Activated CD4-positive, alpha-beta memory T cell treated with anti-CD3 and anti-CD28 coated beads for 36 hours (primary cell): ENCODE results near the gene PSD4. TPM values are rescaled to one million over a fixed set of nuclear protein-coding genes. Genes with fewer than 3 reads are reported as not detected.

ENCODE experiments used
- CTCF ChIA-PET: fragments of 350-600 bp; sonication (Branson Sonifier 250); formaldehyde crosslinking; loops from one replicate; lab custom pipeline; 2021; ENCODE audit warnings: antibody characterized with exemption, inconsistent platforms; lab: Charles Lee
- POLR2A ChIA-PET: fragments of 350-600 bp; sonication (Branson Sonifier 250); formaldehyde crosslinking; loops from one replicate; lab custom pipeline; 2021; ENCODE audit warnings: antibody characterized with exemption; lab: Charles Lee
- DNase-seq: peaks from one replicate; pipeline ENCODE4 v3.0.0-alpha.2; 2020
- H3K27ac Mint-ChIP-seq: one replicate; pipeline ENCODE4 v1.8.0; 2021; ENCODE audit warnings: mixed read lengths
- H3K27me3 Mint-ChIP-seq: one replicate; pipeline ENCODE4 v1.8.0; 2021; ENCODE audit warnings: mixed read lengths
- H3K36me3 Mint-ChIP-seq: one replicate; pipeline ENCODE4 v1.8.0; 2021; ENCODE audit warnings: mixed read lengths
- H3K4me1 Mint-ChIP-seq: one replicate; pipeline ENCODE4 v1.8.0; 2021; ENCODE audit warnings: low read depth, mixed read lengths
- H3K4me3 Mint-ChIP-seq: one replicate; pipeline ENCODE4 v1.8.0; 2021; ENCODE audit warnings: mild to moderate bottlenecking, mixed read lengths
- H3K9me3 Mint-ChIP-seq: one replicate; pipeline ENCODE4 v1.8.0; 2021; ENCODE audit warnings: mixed read lengths
- intact Hi-C: fragments of 100-400 bp; cut with micrococcal nuclease; formaldehyde crosslinking; loops from one replicate; pipeline ENCODE4 v1.15.1; 2023
- total RNA-seq, 2 experiments: library from RNA; stranded (reverse); gene quantifications; one replicate each; pipeline ENCODE4 v1.2.3, GENCODE V29; 2021

Gene PSD4
- total RNA-seq, 2 experiments from 2014 or later, result 156 to 170 TPM

DNA sequence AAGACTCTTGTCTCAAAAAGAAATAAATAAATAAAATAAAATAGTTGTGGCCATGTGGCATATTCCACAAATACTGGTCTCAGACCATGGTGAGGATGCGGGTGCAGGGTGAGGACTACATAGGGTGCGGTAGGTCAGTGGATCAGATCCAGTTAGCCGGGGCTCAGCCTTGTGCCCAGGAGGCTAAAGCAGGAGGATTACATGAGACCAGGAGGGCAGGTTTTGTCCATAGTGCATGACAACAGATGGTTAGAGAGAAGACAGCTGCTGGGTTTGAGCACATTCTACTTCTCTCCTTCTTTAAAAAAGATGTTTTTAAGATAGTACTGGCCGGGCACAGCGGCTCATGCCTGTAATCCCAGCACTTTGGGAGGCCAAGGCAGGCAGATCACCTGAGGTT is 12.8 kb upstream of the PSD4 start:
- Mint-ChIP-seq H3K4me1 (peaks cover 36% of the 10 kb centered on the region), H3K36me3 (no peaks in the 10 kb centered on the region), H3K27me3 (no peaks in the 10 kb centered on the region), H3K27ac (no peak overlapping the region), H3K4me3 (no peak overlapping the region), H3K9me3 (no peaks in the 10 kb centered on the region)
- DNase-seq, result no peak
- ChIA-PET POLR2A (no interaction called here), CTCF (interaction anchor here (1.0 to 1.5 kb wide), 2 partner anchors 23 to 81 kb away, joined by 3 read pairs; no protein-coding TSS in a partner anchor)
- intact Hi-C loops, result no loop called here

DNA sequence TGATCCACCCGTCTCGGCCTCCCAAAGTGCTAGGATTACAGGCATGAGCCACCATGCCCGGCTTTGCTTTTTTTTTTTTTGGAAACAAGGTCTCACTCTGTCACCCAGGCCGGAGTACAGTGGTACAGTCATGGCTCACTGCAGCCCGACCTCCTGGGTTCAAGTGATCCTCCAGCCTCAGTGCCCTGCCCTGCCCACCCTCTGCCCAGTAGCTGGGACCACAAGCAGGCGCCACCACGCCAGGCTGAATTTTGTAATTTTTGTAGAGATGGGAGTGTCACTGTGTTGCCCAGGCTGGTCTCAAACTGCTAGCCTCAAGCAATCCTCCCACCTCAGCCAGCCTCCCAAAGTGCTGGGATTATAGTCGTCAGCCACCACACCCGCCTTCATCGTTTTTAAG is 11.6 kb upstream of the PSD4 start:
- H3K4me1 Mint-ChIP-seq, result peaks cover 34% of the 10 kb centered on the region
- no peaks in the 10 kb centered on the region for H3K9me3 Mint-ChIP-seq
- no peaks in the 10 kb centered on the region for H3K27me3 Mint-ChIP-seq
- no peak overlapping the region for H3K27ac Mint-ChIP-seq
- POLR2A ChIA-PET, result interaction anchor here (2.3 kb wide), 1 partner anchor 13 kb away, joined by 12 read pairs; no protein-coding TSS in a partner anchor
- DNase-seq, result no peak
- intact Hi-C loops, result no loop called here
- CTCF ChIA-PET, result interaction anchor here (0.9 to 1.3 kb wide), 3 partner anchors 25 to 82 kb away, joined by 3 to 6 read pairs (median 4); no protein-coding TSS in a partner anchor
- H3K36me3 Mint-ChIP-seq, result no peaks in the 10 kb centered on the region
- no peak overlapping the region for H3K4me3 Mint-ChIP-seq

DNA sequence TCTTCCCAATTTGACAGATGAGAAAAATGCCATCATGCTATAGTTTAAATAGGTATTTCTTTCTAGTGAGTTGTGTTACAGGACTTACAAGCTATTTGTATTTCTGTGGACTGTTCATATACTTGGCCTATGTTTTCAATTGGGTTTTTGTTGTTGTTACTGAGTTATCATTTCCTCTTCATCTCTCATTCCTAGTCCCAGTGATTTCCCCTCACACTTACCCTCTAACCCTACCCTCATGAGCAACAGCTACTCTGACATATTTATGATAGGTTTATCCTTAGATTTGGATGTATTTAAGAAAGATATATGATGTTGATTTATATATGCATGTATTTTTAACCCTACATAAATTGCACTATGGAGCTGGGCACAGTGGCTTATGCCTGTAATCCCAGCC is 10.9 kb upstream of the PSD4 start:
- H3K36me3 Mint-ChIP-seq, result no peaks in the 10 kb centered on the region
- H3K27me3 Mint-ChIP-seq, result no peaks in the 10 kb centered on the region
- H3K4me1 Mint-ChIP-seq, result peaks cover 40% of the 10 kb centered on the region
- intact Hi-C loops, result no loop called here
- DNase-seq, result no peak
- no peak overlapping the region for H3K4me3 Mint-ChIP-seq
- ChIA-PET CTCF (interaction anchor here (0.5 to 3.1 kb wide), 8 partner anchors 9 to 86 kb away, joined by 3 to 17 read pairs (median 4); partner anchors contain the start of gene PSD4), POLR2A (interaction anchor here (2.3 kb wide), 1 partner anchor 12 kb away, joined by 12 read pairs; no protein-coding TSS in a partner anchor)
- no peaks in the 10 kb centered on the region for H3K9me3 Mint-ChIP-seq
- H3K27ac Mint-ChIP-seq, result no peak overlapping the region

DNA sequence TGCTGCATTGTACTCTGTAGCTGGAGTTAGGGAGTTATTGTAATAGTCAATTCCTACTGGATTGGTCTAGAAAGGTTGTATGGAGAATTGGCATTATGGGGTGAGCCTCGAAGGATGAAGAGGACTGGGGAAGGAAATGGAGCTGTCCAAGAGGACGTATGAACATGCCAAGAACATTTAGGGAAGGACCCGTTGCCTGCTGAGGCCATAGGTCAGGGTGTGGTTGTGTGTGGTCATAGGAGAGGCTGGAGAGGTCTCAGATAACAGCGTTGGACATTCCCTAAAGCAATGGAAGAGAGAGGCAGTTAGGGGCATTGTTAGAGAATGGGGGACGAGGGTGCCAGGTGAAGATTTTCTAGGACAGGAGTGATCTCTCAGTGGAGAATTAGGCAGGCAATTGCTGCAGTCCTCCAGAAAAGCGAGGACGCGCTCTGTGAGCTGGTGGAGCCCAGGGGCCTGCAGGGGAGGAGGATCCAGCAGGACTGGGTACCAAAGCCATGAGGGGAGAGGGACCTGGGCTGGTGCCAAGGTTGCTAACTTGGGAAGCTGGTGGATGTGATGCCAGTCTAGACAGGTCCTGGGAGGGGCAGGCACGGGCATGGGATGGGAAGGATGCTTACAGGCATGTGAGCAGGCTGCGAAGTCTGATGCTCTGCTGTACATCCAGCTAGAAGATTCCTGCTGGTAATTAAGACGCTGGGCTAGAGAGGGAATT is 9.4 kb upstream of the PSD4 start:
- Mint-ChIP-seq H3K36me3 (peaks cover 1% of the 10 kb centered on the region), H3K9me3 (no peaks in the 10 kb centered on the region), H3K27ac (no peak overlapping the region), H3K4me1 (peaks cover 40% of the 10 kb centered on the region), H3K4me3 (no peak overlapping the region), H3K27me3 (no peaks in the 10 kb centered on the region)
- POLR2A ChIA-PET, result interaction anchor here (2.0 kb wide), 1 partner anchor 10 kb away, joined by 14 read pairs; the partner anchor contains the start of gene PSD4
- intact Hi-C loops, result no loop called here
- CTCF ChIA-PET, result interaction anchor here (0.5 to 4.8 kb wide), 4 partner anchors 10 to 538 kb away, joined by 3 to 37 read pairs (median 11); partner anchors contain the start of gene PSD4
- no peak for DNase-seq

DNA sequence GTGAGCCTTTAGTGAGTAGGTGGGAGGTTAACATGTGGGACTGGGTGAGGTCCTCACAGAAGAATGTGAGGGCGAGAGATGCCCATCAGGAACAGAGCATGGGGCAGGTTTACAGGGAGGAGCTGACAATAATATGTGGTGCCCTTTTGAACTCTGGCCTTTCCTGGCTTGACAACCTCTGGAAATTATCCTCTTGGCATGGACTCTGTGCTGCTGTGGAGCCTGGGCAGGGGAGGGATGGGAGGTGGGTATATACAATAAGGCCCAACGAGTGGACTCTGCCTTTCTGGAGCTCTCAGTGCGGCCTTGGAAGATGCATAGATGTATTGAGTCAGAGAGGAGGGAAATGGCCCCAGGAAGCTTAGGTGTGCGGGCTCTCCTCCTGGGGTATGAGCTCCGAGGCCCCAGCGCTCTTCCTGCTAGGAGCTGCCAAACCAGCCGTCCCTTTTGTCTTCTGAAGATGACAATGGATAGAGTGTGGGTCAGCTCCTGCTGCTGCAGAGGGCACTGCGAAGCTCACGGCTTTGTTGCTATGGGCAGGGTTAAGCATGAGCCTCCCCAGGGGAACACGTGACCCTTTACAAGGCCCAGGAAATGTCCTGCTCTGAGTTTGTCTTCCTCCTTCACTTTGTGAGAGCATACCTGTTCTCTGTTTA is 8.7 kb upstream of the PSD4 start:
- Mint-ChIP-seq H3K36me3 (peaks cover 4% of the 10 kb centered on the region), H3K4me3 (no peak overlapping the region), H3K27ac (no peak overlapping the region), H3K27me3 (no peaks in the 10 kb centered on the region), H3K9me3 (no peaks in the 10 kb centered on the region), H3K4me1 (peaks cover 46% of the 10 kb centered on the region)
- ChIA-PET POLR2A (interaction anchor here (2.0 kb wide), 1 partner anchor 9 kb away, joined by 14 read pairs; the partner anchor contains the start of gene PSD4), CTCF (interaction anchor here (0.5 to 4.8 kb wide), 5 partner anchors 9 to 539 kb away, joined by 3 to 37 read pairs (median 5); partner anchors contain the start of gene PSD4)
- intact Hi-C loops, result no loop called here
- no peak for DNase-seq

DNA sequence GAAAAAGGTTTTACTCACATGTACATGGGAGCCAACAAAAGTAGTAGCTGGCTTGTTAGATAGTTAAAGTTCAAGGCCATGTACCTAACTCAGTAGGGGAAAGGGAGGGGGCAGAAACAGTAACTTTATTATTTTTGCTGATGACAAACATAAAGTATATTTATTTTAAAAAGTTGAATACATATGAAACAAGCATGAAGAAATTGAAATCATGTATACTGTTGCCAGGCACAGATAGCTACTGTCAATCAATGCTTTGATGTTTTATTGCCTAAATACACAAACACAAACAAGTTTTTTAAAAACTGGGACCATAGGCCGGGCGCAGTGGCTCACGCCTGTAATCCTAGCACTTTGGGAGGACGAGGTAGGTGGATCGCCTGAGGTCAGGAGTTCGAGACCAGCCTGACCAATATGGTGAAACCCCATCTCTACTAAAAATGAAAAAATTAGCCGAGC is 7.6 kb upstream of the PSD4 start:
- H3K27ac Mint-ChIP-seq, result peak overlapping the region; percentile 43
- no peak overlapping the region for H3K4me3 Mint-ChIP-seq
- peaks cover 52% of the 10 kb centered on the region for H3K4me1 Mint-ChIP-seq
- DNase-seq, result no peak
- ChIA-PET POLR2A (interaction anchor here (1.3 to 2.0 kb wide), 2 partner anchors 8 to 9 kb away, joined by 9 to 14 read pairs; partner anchors contain the start of gene PSD4), CTCF (interaction anchor here (0.8 to 4.8 kb wide), 2 partner anchors 9 to 28 kb away, joined by 5 to 37 read pairs; no protein-coding TSS in a partner anchor)
- H3K9me3 Mint-ChIP-seq, result peaks cover 3% of the 10 kb centered on the region
- intact Hi-C loops, result no loop called here
- H3K36me3 Mint-ChIP-seq, result peaks cover 7% of the 10 kb centered on the region
- H3K27me3 Mint-ChIP-seq, result no peaks in the 10 kb centered on the region

DNA sequence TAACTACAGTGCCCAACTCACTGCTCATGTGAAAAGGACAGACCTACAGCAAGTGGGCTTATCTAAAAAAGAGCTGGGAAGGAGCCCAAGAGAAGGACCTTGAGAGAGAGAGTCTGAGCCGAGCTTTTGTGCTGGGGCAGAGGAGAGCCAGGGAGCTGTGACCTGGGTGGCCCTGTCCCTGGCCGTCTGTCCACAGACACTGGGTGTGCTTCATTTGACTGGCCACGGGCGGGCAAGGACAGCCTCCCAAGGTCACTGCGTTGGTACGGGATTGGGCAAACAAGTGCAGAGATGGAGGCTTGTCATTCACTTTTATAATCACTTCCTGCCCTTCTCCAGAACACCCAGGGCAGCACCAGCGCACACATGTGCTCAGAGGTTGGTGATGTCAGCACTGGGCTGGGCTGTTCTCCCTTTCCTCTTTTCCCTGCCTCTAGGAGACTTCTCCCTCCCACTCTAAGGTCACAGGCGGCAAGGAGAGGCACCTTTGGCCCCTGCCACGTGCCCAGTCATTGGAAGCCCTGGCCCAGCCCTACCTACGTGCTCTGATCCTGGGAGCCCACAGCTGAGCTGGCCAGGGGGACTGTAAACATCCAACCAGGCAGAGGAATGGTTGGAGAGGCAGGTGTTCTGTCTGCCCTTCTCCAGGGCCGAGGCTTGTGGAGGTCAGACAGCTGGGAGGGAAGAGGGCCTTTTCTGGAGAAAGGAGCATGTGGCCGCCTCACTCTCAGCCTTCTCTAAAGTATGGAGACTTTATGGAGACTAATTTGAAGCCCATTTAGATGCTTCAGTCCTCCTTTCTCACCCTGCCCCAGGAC is 6.4 kb upstream of the PSD4 start:
- peak; percentile 71 for DNase-seq
- Mint-ChIP-seq H3K36me3 (peaks cover 10% of the 10 kb centered on the region), H3K27ac (peak overlapping the region; percentile 94), H3K4me1 (peaks cover 63% of the 10 kb centered on the region), H3K9me3 (peaks cover 6% of the 10 kb centered on the region), H3K27me3 (no peaks in the 10 kb centered on the region), H3K4me3 (peak overlapping the region; percentile 61)
- intact Hi-C loops, result loop anchor here (1.0 kb wide), 1 partner anchor 9 kb away; no protein-coding TSS in a partner anchor
- CTCF ChIA-PET, result interaction anchor here (0.6 to 4.8 kb wide), 3 partner anchors 9 to 32 kb away, joined by 3 to 37 read pairs (median 3); no protein-coding TSS in a partner anchor
- POLR2A ChIA-PET, result interaction anchor here (0.6 to 1.5 kb wide), 5 partner anchors 8 to 37 kb away, joined by 3 to 9 read pairs (median 3); no protein-coding TSS in a partner anchor

DNA sequence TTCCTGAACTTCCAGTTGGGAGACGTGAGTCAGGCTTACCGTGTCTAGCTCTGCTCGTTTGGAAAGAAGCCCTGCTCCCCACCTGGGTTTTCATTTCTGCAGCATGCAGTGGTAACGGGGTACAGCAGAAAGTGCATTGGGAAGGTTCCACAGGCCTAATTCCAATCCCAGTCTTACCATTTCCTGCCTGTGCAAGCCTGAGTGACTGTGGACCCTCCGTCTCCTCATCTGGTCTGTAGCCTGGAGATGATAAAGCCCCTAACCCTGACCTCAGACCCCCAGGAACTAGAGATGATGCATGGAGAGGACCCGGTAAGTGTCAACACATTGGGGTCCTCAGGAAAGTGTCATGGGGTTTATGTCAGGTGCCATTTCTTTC is 5.8 kb upstream of the PSD4 start:
- Mint-ChIP-seq H3K9me3 (peaks cover 6% of the 10 kb centered on the region), H3K36me3 (peaks cover 10% of the 10 kb centered on the region), H3K4me3 (peak overlapping the region; percentile 61), H3K4me1 (peaks cover 64% of the 10 kb centered on the region), H3K27me3 (no peaks in the 10 kb centered on the region), H3K27ac (peak overlapping the region; percentile 94)
- CTCF ChIA-PET, result interaction anchor here (1.2 to 4.8 kb wide), 2 partner anchors 30 to 32 kb away, joined by 3 to 37 read pairs; no protein-coding TSS in a partner anchor
- POLR2A ChIA-PET, result interaction anchor here (0.8 to 1.5 kb wide), 3 partner anchors 29 to 36 kb away, joined by 3 read pairs; no protein-coding TSS in a partner anchor
- no peak for DNase-seq
- intact Hi-C loops, result loop anchor here (1.0 kb wide), 1 partner anchor 10 kb away; no protein-coding TSS in a partner anchor

DNA sequence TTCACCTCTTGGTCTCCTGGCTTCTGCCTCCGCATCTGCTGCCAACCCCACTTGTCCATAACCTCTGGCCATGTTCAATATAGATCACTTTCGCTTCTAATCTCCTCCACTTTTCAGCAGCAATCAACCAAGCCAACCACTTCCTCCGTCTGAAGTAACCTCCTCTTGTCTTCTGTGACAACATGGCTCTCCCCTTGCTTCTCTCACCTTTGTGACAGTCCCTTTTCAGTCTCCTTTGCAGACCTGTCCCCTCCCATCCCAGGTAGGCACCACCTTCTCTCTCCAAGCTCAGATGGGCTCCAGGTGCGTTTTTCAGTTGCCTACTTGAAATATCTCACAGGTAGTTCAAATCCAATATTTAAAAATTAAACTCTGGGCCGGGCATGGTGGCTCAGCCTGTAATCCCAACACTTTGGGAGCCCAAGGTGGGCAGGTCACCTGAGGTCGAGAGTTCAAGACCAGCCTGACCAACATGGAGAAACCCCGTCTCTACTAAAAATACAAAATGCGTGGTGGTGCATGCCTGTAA is 4.7 kb upstream of the PSD4 start:
- H3K36me3 Mint-ChIP-seq, result peaks cover 13% of the 10 kb centered on the region
- ChIA-PET POLR2A (no interaction called here), CTCF (interaction anchor here (1.2 to 4.8 kb wide), 2 partner anchors 30 to 31 kb away, joined by 3 to 37 read pairs; no protein-coding TSS in a partner anchor)
- peak; percentile 52 for DNase-seq
- peak overlapping the region; percentile 61 for H3K4me3 Mint-ChIP-seq
- no peaks in the 10 kb centered on the region for H3K27me3 Mint-ChIP-seq
- intact Hi-C loops, result no loop called here
- peaks cover 71% of the 10 kb centered on the region for H3K4me1 Mint-ChIP-seq
- H3K27ac Mint-ChIP-seq, result peak overlapping the region; percentile 94
- H3K9me3 Mint-ChIP-seq, result peaks cover 6% of the 10 kb centered on the region

DNA sequence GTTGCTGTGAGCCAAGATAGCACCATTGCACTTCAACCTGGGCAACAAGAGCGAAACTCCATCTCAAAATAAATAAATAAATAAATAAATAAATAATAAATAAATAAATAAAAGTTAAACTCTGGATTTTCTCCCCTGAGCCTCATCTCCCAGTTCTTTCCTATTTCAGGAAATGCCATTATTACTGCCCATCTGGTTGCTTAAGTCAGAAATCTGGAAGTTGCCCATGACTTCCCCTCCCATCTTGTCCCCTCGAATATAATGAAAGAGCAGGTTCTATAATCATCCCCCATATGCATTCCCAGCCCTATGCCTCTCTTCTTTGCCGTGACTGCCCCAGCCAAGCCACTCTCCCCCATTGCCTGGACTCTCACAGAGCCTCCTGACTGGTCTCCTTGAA is 4.2 kb upstream of the PSD4 start:
- intact Hi-C loops, result no loop called here
- POLR2A ChIA-PET, result no interaction called here
- H3K4me3 Mint-ChIP-seq, result no peak overlapping the region

More for the DNA sequence above, 4.2 kb upstream of the PSD4 start:
- no peak for DNase-seq
- peak overlapping the region; percentile 24 for H3K27ac Mint-ChIP-seq
- H3K36me3 Mint-ChIP-seq, result peaks cover 18% of the 10 kb centered on the region
- peaks cover 68% of the 10 kb centered on the region for H3K4me1 Mint-ChIP-seq
- CTCF ChIA-PET, result no interaction called here
- H3K27me3 Mint-ChIP-seq, result no peaks in the 10 kb centered on the region
- H3K9me3 Mint-ChIP-seq, result peaks cover 6% of the 10 kb centered on the region
